Measurements from ENCODE around the gene GLRA2.

Gene GLRA2

GRCh38 chrX:14712096-14712495, 182.8 kb downstream of the GLRA2 start:
- DNase-seq: no peak

DNA sequence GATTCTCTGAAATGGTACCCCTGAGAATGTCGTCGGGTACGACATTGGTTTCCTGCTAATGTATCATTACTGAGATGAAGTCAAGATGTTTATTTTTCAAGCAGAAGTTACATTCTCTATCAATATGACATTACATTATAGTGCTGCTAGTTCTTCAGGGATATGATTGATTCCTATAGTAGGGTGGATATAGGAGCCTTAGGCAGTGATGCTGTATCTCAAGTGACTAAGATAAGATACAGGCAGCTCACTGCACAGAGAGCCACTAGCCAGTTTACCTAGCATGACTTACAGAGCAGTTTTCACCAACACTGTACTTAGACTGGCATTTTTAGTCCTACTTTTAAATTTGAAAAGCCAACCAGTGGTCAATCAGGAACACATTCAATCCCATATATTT, 188.6 kb downstream of the GLRA2 start:
- DNase-seq: no peak

DNA sequence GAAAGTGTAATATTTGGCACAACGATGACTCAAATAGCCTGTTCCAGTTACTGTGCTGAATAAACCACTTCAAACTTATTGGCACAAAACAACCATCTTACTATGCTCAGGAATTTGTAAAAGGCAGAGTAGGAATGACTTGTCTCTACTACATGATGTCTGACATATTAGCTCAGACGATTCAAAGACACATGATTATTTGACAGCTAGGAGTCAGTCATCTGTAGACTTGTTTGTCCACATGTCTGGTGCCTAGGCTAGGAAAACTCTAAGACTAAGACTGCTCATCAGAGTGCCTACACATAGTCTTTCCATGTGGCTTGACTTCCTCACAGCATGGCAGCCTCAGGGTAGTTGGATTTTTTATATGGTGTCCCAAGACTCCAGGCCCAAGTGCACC, 189.1 kb downstream of the GLRA2 start:
- DNase-seq: no peak

- no peak for DNase-seq
These were observed 199.7 kb downstream of the GLRA2 start for GRCh38 chrX:14729058-14729457.

DNA sequence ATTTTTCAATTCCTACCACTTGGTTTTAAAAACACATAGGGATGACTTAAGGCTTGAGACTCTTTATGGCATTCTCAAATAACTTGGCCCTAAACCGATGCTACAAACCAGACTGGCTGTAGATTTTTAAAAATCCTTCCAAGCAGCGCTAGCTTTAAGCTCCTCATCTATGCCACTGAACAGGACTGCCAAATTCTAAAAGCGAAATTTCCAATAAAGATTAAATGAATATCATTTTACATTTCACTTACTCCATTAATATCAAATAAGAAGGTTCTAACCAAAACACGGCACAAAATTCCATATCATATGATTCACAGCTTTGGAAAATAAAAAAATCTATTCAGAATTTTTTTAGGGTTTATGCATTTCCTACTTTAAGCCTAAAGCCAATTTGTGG, 209.3 kb downstream of the GLRA2 start:
- DNase-seq: no peak

GRCh38 chrX:14753441-14753840, 224.1 kb downstream of the GLRA2 start:
- no peak for DNase-seq

- no peak for DNase-seq
These were observed 228.7 kb downstream of the GLRA2 start for GRCh38 chrX:14758029-14758491.

GRCh38 chrX:14775416-14775815, 246.1 kb downstream of the GLRA2 start:
- no peak for DNase-seq

- DNase-seq: no peak
These were observed 247.6 kb downstream of the GLRA2 start for GRCh38 chrX:14776901-14777300.

GRCh38 chrX:14777525-14777924, 248.2 kb downstream of the GLRA2 start:
- DNase-seq: no peak

DNA sequence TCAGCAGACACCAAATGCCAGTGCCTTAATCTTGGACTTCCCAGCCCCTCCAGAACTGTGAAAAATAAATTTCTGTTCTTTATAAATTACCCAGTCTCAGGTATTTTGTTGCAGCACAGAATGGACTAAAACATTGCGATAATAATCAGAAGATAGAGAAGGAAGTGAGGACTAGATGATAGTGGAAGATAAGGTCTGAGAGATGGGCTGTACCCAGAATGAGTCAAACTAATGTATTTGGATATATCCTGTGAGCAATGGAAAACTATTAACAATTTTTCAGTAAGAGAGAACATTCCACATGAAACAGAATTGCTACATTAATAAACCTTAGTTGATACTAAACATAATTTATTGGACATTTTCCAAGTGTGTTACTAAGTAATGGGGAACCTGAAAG, 250.2 kb downstream of the GLRA2 start:
- DNase-seq: no peak
